ENCODE results near the gene DIP2C. TPM values are rescaled to one million over a fixed set of nuclear protein-coding genes. Genes with fewer than 3 reads are reported as not detected.
"Not testable (repeated sequence)": the region's sequence is repeated elsewhere in the genome, so short reads cannot be mapped to it uniquely, and the experiment has no call there.

Gene DIP2C
- total RNA-seq, 2 donors from 2014 or later: 9.6 to 11.9 TPM

DNA sequence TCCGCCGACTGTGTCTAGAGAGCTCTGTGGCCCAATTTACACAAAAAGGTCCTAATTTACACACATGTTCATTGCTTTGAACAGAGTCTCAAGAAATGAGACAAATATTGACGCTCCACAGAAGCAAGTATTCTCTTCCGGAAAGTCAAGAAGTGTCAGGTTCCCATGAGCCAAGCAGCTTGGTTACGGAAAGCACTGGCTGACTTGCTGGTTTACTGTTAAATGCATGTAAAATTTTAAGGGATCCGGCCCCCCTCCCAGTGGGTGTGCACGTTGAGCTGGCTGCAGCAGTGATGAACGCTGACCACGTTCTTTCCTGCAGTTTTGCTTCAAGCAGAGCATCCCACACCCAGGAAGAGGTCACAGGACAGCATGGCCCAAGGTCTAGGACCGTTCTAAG is 76.8 kb downstream of the DIP2C start:
- DNase-seq (no peak), ATAC-seq (no peak)
- H3K36me3 ChIP-seq (replicated peaks in 1 of 2; ENCODE audit: insufficient read depth in 1 of 2, low read depth in 2 of 2): no peaks in the 10 kb centered on the region
- peaks cover 64% of the 10 kb centered on the region for H3K4me1 ChIP-seq
- H3K4me3 ChIP-seq: no peak overlapping the region
- WGBS, 2 donors: 20 to 36% methylated on average over 9 to 10 of the region's 10 CpGs
- H3K27me3 ChIP-seq: no peaks in the 10 kb centered on the region
- intact Hi-C loops (cut with DNase I): no loop called here
- peak overlapping the region; percentile 66 to 81 (median 75) for H3K27ac ChIP-seq
- no peak for TF ChIP-seq POLR2A (IDR thresholded peaks at IDR 0.05)
- TF ChIP-seq, protein P1, sequence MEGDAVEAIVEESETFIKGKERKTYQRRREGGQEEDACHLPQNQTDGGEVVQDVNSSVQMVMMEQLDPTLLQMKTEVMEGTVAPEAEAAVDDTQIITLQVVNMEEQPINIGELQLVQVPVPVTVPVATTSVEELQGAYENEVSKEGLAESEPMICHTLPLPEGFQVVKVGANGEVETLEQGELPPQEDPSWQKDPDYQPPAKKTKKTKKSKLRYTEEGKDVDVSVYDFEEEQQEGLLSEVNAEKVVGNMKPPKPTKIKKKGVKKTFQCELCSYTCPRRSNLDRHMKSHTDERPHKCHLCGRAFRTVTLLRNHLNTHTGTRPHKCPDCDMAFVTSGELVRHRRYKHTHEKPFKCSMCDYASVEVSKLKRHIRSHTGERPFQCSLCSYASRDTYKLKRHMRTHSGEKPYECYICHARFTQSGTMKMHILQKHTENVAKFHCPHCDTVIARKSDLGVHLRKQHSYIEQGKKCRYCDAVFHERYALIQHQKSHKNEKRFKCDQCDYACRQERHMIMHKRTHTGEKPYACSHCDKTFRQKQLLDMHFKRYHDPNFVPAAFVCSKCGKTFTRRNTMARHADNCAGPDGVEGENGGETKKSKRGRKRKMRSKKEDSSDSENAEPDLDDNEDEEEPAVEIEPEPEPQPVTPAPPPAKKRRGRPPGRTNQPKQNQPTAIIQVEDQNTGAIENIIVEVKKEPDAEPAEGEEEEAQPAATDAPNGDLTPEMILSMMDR (IDR thresholded peaks at IDR 0.05): no peak
- no peaks in the 10 kb centered on the region for H3K9me3 ChIP-seq

DNA sequence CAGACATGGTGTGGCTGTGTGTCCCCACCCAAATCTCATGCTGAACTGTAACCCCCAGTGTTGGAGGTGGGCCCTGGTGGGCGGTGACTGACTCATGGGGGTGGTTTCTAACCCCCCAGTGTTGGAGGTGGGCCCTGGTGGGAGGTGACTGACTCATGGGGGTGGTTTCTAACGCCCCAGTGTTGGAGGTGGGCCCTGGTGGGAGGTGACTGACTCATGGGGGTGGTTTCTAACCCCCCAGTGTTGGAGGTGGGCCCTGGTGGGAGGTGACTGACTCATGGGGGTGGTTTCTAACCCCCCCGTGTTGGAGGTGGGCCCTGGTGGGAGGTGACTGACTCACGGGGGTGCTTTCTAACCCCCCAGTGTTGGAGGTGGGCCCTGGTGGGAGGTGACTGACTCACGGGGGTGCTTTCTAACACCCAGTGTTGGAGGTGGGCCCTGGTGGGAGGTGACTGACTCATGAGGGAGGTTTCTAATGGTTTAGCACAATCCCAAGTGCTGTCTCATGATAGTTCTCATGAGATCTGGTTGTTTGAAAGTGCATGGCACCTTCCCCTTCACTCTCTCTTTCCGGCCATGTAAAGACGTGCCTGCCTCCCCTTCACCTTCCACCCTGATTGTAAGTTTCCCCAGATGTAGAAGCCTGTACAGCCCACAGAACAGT is 78.7 kb downstream of the DIP2C start:
- Histone ChIP-seq H3K27ac (peak overlapping the region; percentile 17 to 81 (median 75)), H3K4me1 (peaks cover 60% of the 10 kb centered on the region)
- H3K4me3 ChIP-seq; intact Hi-C loops (cut with DNase I); H3K36me3 ChIP-seq (replicated peaks in 1 of 2; ENCODE audit: insufficient read depth in 1 of 2, low read depth in 2 of 2); H3K9me3 ChIP-seq; DNase-seq; H3K27me3 ChIP-seq; ATAC-seq: not testable (repeated sequence)
- 89 to 91% methylated on average over 5 to 7 of the region's 7 CpGs for WGBS, 2 donors

DNA sequence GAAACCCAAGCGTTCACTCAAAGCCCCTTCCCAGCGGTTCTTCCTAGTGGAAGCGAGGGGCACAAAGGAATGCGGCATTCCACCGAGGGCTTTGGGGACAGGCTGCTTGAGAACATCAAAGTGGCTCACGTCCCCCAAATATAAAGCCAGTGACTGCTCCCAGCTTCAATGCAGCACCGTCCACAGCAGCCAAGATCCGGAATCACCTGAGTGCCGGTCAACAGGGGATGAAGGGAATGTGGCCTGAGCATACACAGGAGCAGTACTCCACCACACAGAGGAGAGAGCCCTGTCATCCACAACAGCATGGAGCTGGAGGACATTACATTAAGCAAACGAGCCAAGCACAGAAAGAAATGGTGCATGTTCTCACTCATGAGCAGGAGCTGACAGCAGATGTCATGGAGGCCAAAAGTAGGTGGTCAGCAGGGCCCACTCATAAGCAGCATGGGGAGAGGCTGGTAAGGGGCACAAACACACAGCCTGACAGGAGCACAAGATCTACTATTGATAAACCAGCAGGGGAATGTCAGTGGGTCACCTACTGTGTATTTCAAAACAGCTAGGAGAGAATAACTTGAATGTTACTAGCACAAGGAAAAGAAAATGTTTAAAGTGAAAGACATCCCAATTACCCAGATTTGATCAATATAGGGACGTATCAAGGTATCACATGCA is 79.5 kb downstream of the DIP2C start:
- ATAC-seq (no peak), DNase-seq (no peak)
- Histone ChIP-seq H3K27ac (peak overlapping the region in 1 of 4 donors; percentile 7), H3K4me3 (no peak overlapping the region), H3K4me1 (peaks cover 60% of the 10 kb centered on the region), H3K36me3 (replicated peaks in 1 of 2; ENCODE audit: insufficient read depth in 1 of 2, low read depth in 2 of 2) (no peaks in the 10 kb centered on the region), H3K9me3 (no peaks in the 10 kb centered on the region), H3K27me3 (no peaks in the 10 kb centered on the region)
- intact Hi-C loops (cut with DNase I): no loop called here
- WGBS, 2 donors: 76 to 90% methylated on average over 11 of the region's 11 CpGs
- TF ChIP-seq POLR2A (IDR thresholded peaks at IDR 0.05): no peak
- TF ChIP-seq, protein P1 (IDR thresholded peaks at IDR 0.05): no peak

- DNase-seq (no peak), ATAC-seq (no peak)
- intact Hi-C loops (cut with DNase I): no loop called here
- TF ChIP-seq, protein P1 (IDR thresholded peaks at IDR 0.05): no peak
- no peak for TF ChIP-seq POLR2A (IDR thresholded peaks at IDR 0.05)
- Histone ChIP-seq H3K27ac (peak overlapping the region in 2 of 4 donors; percentile 6 to 32), H3K4me1 (peaks cover 53% of the 10 kb centered on the region), H3K27me3 (no peaks in the 10 kb centered on the region), H3K9me3 (no peaks in the 10 kb centered on the region), H3K36me3 (replicated peaks in 1 of 2; ENCODE audit: insufficient read depth in 1 of 2, low read depth in 2 of 2) (no peaks in the 10 kb centered on the region), H3K4me3 (no peak overlapping the region)
Observed at GRCh38 chr10:609262-609658, 80.2 kb downstream of the DIP2C start.

DNA sequence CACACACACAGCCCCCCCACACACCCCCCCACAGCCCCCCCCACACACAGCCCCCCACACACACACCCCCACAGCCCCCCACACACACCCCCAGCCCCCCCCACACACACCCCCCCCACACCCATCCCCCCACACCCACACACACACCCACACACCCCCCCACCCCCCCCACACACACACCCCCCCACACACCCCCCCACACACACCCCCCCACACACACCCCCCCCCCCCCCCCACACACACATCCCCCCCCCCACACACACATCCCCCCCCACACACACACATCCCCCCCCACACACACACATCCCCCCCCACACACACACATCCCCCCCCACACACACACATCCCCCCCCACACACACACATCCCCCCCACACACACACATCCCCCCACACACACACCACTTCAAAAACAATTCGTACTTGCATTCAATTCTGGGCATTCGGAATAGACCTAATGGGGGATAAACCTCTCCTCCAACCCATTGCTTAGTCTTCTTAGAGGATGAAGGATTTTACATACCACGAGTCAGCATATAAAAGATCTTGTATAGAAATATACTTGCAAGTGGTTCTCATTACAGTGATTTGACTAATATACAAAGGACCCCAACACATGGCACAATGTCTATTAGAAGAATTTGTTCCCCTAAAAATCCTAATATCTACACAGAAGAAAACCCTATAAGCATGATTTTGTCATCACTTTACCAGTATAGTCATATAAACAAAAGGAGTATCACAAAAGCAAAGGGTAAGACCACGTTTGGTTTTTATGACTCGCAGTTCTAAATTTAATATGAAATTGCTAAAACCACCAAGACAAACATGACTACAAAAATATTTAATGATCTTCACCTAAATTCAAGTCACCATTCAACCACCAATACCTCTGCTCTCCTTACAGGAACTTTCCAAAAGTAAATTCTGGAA is 80.9 kb downstream of the DIP2C start:
- Histone ChIP-seq H3K27me3 (no peaks in the 10 kb centered on the region), H3K4me1 (peaks cover 47% of the 10 kb centered on the region), H3K9me3 (no peaks in the 10 kb centered on the region), H3K4me3 (no peak overlapping the region), H3K36me3 (replicated peaks in 1 of 2; ENCODE audit: insufficient read depth in 1 of 2, low read depth in 2 of 2) (no peaks in the 10 kb centered on the region), H3K27ac (peak overlapping the region in 2 of 4 donors; percentile 6 to 32)
- no peak for ATAC-seq
- 72 to 75% methylated on average over 5 of the region's 5 CpGs for WGBS, 2 donors
- intact Hi-C loops (cut with DNase I): no loop called here
- DNase-seq: no peak
- TF ChIP-seq POLR2A (IDR thresholded peaks at IDR 0.05): no peak
